A549 (cell line): ENCODE data around the gene TRIM58. TPM values are rescaled to one million over a fixed set of nuclear protein-coding genes. Genes with fewer than 3 reads are reported as not detected.

Experiments
- ATAC-seq, 2 experiments: fragments of 200-7000 bp in 1 of 2; fragments of >200 bp in 1 of 2; cut with Nextera tagmentation in 1 of 2; cut with Tn5 transposase in 1 of 2; 3 replicates each; pipeline versions ENCODE4 v1.8.0 to v1.9.1; 2018 to 2020; ENCODE audit warnings: mild to moderate bottlenecking in 1 of 2, moderate library complexity in 1 of 2
- CTCF ChIA-PET: fragments of 300-600 bp; sonication (Branson Sonifier 250); formaldehyde crosslinking; extraction: SDS; loops from one replicate; lab custom pipeline; 2021; ENCODE audit warnings: antibody characterized with exemption, inconsistent platforms; lab: Yijun Ruan, JAX
- POLR2A ChIA-PET: fragments of 350-600 bp; formaldehyde crosslinking; extraction: SDS; loops from one replicate; lab custom pipeline; 2021; ENCODE audit warnings: antibody characterized with exemption, inconsistent platforms; lab: Yijun Ruan, JAX
- DNase-seq, 2 experiments: peaks; one replicate each; pipeline versions ENCODE4 v3.0.0 to v3.0.0-alpha.2; 2011 to 2016; ENCODE audit warnings: low read depth in 1 of 2, low spot score in 1 of 2
- FAIRE-seq: peaks from 2 replicates; lab custom pipeline; 2011; peaks lifted over from hg19 to GRCh38; lab: Jason Lieb, UNC
- H3K27ac ChIP-seq, 2 experiments: fragments of >200 bp; sonication (Bioruptor Twin); formaldehyde crosslinking; 3 replicates each; pipeline ENCODE4 v1.5.1; 2016 to 2017
- H3K4me1 ChIP-seq: fragments of >200 bp; sonication (Bioruptor Twin); formaldehyde crosslinking; 3 replicates; pipeline ENCODE4 v1.6.1; 2016
- H3K4me2 ChIP-seq: fragments of >200 bp; sonication (Bioruptor Twin); formaldehyde crosslinking; 3 replicates; pipeline ENCODE4 v1.6.1; 2016
- H3K4me3 ChIP-seq: fragments of >200 bp; sonication (Bioruptor Twin); formaldehyde crosslinking; 3 replicates; pipeline ENCODE4 v1.5.1; 2016
- H3K9me3 ChIP-seq: fragments of >200 bp; sonication (Bioruptor Twin); formaldehyde crosslinking; 3 replicates; pipeline ENCODE4 v1.6.1; 2016
- ATOH8 ChIP-seq: fragments of 250-450 bp; sonication (Bioruptor Pico); IDR thresholded peaks from 2 replicates; pipeline ENCODE4 v1.5.0; 2020; ENCODE audit warnings: low read depth, mild to moderate bottlenecking, moderate library complexity
- BCL3 ChIP-seq: fragments of >200 bp; sonication (Bioruptor Twin); formaldehyde crosslinking; IDR thresholded peaks from 3 replicates; pipeline ENCODE4 v1.6.1; 2016
- CBX2 ChIP-seq: fragments of 200-600 bp; sonication (generic); IDR thresholded peaks from 2 replicates; pipeline ENCODE4 v1.6.1; 2016; ENCODE audit warnings: low read depth, mild to moderate bottlenecking, borderline replicate concordance
- CEBPB ChIP-seq, 2 experiments: fragments of >200 bp in 1 of 2; sonication (Bioruptor Twin) in 1 of 2; formaldehyde crosslinking in 1 of 2; IDR thresholded peaks; 2 replicates each; pipeline ENCODE4 v1.6.1; 2012 to 2016
- E2F6 ChIP-seq: IDR thresholded peaks from 2 replicates; pipeline ENCODE4 v1.6.1; 2012; ENCODE audit warnings: low read depth, borderline replicate concordance
- EHF ChIP-seq: fragments of 250-450 bp; sonication (Bioruptor Pico); IDR thresholded peaks from 2 replicates; pipeline ENCODE4 v1.5.0; 2020; ENCODE audit warnings: mild to moderate bottlenecking
- EHMT2 ChIP-seq: fragments of 200-600 bp; sonication (generic); IDR thresholded peaks from 2 replicates; pipeline ENCODE4 v1.6.1; 2016; ENCODE audit warnings: antibody characterized with exemption, low read depth, mild to moderate bottlenecking, moderate library complexity
- FOSL2 ChIP-seq, 2 experiments: fragments of 450-650 bp in 1 of 2; fragments of >200 bp in 1 of 2; sonication (Bioruptor Twin) in 1 of 2; formaldehyde crosslinking; IDR thresholded peaks; 2 replicates each; pipeline versions ENCODE4 v1.5.0 to v1.6.1; 2016 to 2020; ENCODE audit warnings: mild to moderate bottlenecking in 1 of 2, moderate library complexity in 1 of 2
- HES2 ChIP-seq: fragments of >200 bp; sonication (Bioruptor Twin); formaldehyde crosslinking; IDR thresholded peaks from 2 replicates; pipeline ENCODE4 v1.6.1; 2016
- HEYL ChIP-seq: fragments of 250-450 bp; sonication (Bioruptor Pico); IDR thresholded peaks from 2 replicates; pipeline ENCODE4 v1.8.0; 2021; ENCODE audit warnings: mild to moderate bottlenecking, moderate library complexity
- HMGXB4 ChIP-seq: fragments of 250-450 bp; sonication (Bioruptor Pico); IDR thresholded peaks from 2 replicates; pipeline ENCODE4 v1.5.0; 2021; ENCODE audit warnings: mild to moderate bottlenecking, moderate library complexity, borderline replicate concordance
- HOXA7 ChIP-seq: fragments of 250-450 bp; sonication (Bioruptor Pico); IDR thresholded peaks from 2 replicates; pipeline ENCODE4 v1.5.0; 2020; ENCODE audit warnings: mild to moderate bottlenecking, moderate library complexity
- HOXB13 ChIP-seq: fragments of 250-450 bp; sonication (Bioruptor Pico); IDR thresholded peaks from 2 replicates; pipeline ENCODE4 v1.5.0; 2020; ENCODE audit warnings: low read depth, mild to moderate bottlenecking, moderate library complexity
- HOXB5 ChIP-seq: fragments of 250-450 bp; sonication (Bioruptor Pico); IDR thresholded peaks from 2 replicates; pipeline ENCODE4 v1.5.0; 2020; ENCODE audit warnings: mild to moderate bottlenecking, moderate library complexity
- JUNB ChIP-seq: fragments of >200 bp; sonication (Bioruptor Twin); formaldehyde crosslinking; IDR thresholded peaks from 2 replicates; pipeline ENCODE4 v1.6.1; 2016
- KDM1A ChIP-seq: fragments of 200-600 bp; sonication (generic); IDR thresholded peaks from 2 replicates; pipeline ENCODE4 v1.6.1; 2016; ENCODE audit warnings: low read depth, mild to moderate bottlenecking
- KDM5A ChIP-seq: fragments of 200-600 bp; sonication (generic); IDR thresholded peaks from 2 replicates; pipeline ENCODE4 v1.6.1; 2016; ENCODE audit warnings: antibody characterized with exemption, mild to moderate bottlenecking
- MAX ChIP-seq: IDR thresholded peaks from 2 replicates; pipeline ENCODE4 v1.6.1; 2012
- MAZ ChIP-seq: fragments of 150-350 bp; IDR thresholded peaks from 2 replicates; pipeline ENCODE4 v1.6.1; 2014; ENCODE audit warnings: antibody characterized with exemption, low read depth, low read length, borderline replicate concordance
- PHF8 ChIP-seq: fragments of 200-600 bp; sonication (generic); IDR thresholded peaks from 2 replicates; pipeline ENCODE4 v1.6.1; 2016; ENCODE audit warnings: low read depth, mild to moderate bottlenecking, antibody characterized with exemption, moderate library complexity, borderline replicate concordance
- POLR2A ChIP-seq: IDR thresholded peaks from 2 replicates; pipeline ENCODE4 v1.6.1; 2012; ENCODE audit warnings: mild to moderate bottlenecking, low read length
- REST ChIP-seq: fragments of 200-600 bp; sonication (generic); IDR thresholded peaks from 2 replicates; pipeline ENCODE4 v1.6.1; 2016; ENCODE audit warnings: antibody characterized with exemption, mild to moderate bottlenecking, moderate library complexity
- SMC3 ChIP-seq: fragments of >200 bp; sonication (Bioruptor Twin); formaldehyde crosslinking; IDR thresholded peaks from 3 replicates; pipeline ENCODE4 v1.6.1; 2018; ENCODE audit warnings: inconsistent platforms
- SREBF2 ChIP-seq: fragments of 450-650 bp; IDR thresholded peaks from 2 replicates; pipeline ENCODE4 v1.6.1; 2014; ENCODE audit warnings: mild to moderate bottlenecking, moderate library complexity
- USF2 ChIP-seq: fragments of 450-650 bp; IDR thresholded peaks from 2 replicates; pipeline ENCODE4 v1.6.1; 2014; ENCODE audit warnings: antibody characterized with exemption
- WGBS: methylation state at CpG from one replicate; pipeline ENCODE4 v1.1.6; 2017; ENCODE audit errors: missing lambda C conversion rate; 5-methylcytosine and 5-hydroxymethylcytosine counted together
- polyA plus RNA-seq, 4 experiments: library from polyadenylated mRNA; depleted of rRNA in 3 of 4; stranded (reverse); fragments of >200 nt; fragmentation: RNase III in 1 of 4; extraction: RNeasy Plus Mini Kit Qiagen cat#74134 plus additional on column Dnase treatment in 1 of 4; gene quantifications; 2 replicates in 3 of 4; 3 replicates in 1 of 4; pipeline ENCODE4 v1.2.3, GENCODE V29; 2011 to 2017

The TRIM58 gene
- polyA plus RNA-seq, 2 of the 4 experiments (the other 2 are of a cell fraction) = not detected

- FAIRE-seq = no peak
- Histone ChIP-seq H3K9me3 (no peaks in the 10 kb centered on the region), H3K4me1 (no peaks in the 10 kb centered on the region), H3K27ac (no peak within 1 kb of the TSS), H3K4me3 (no peak within 1 kb of the TSS), H3K4me2 (no peak within 1 kb of the TSS)
- 0% methylated on average over 2 of the region's 2 CpGs for WGBS
- ATAC-seq = no peak
- TF ChIP-seq MAZ (no peak), PHF8 (no peak), MAX (no peak), HES2 (no peak), CEBPB (IDR thresholded peaks at IDR 0.05) (no peak), FOSL2 (IDR thresholded peaks at IDR 0.05) (no peak), FOSL2 (CRISPR knock-in tag; IDR thresholded peaks at IDR 0.05) (no peak), EHMT2 (no peak), POLR2A (no peak), HOXA7 (CRISPR knock-in tag) (no peak), USF2 (no peak)
- DNase-seq = no peak
- POLR2A ChIA-PET = no interaction called here
- CTCF ChIA-PET = no interaction called here
These were observed 38.2 kb downstream of the TRIM58 start, which contains the start of gene OR2W3 for GRCh38 chr1:247895163-247895637. OR2W3 (plus strand) TSS chr1:247895587; CDS start chr1:247895587, 0 bp downstream.

GRCh38 chr1:247895976-247896375, 39.0 kb downstream of the TRIM58 start:
- Histone ChIP-seq H3K9me3 (no peaks in the 10 kb centered on the region), H3K4me1 (no peaks in the 10 kb centered on the region), H3K4me2 (no peak overlapping the region), H3K4me3 (no peak overlapping the region), H3K27ac (no peak overlapping the region)
- 43% methylated on average over 13 of the region's 14 CpGs for WGBS
- no peak for FAIRE-seq
- ChIA-PET POLR2A (no interaction called here), CTCF (no interaction called here)
- TF ChIP-seq HOXB13 (CRISPR knock-in tag) (no peak), E2F6 (no peak), BCL3 (no peak), KDM1A (no peak), KDM5A (no peak), SREBF2 (no peak), HOXB5 (no peak), HEYL (CRISPR knock-in tag) (no peak), JUNB (no peak), CBX2 (no peak), SMC3 (no peak)
- no peak for DNase-seq
- no peak for ATAC-seq

- FAIRE-seq (no peak), ATAC-seq (no peak), DNase-seq (no peak)
- no peak overlapping the region for H3K4me2 ChIP-seq
- no peak overlapping the region for H3K4me3 ChIP-seq
- ChIA-PET CTCF (no interaction called here), POLR2A (no interaction called here)
- 7% methylated on average over 6 of the region's 6 CpGs for WGBS
- H3K9me3 ChIP-seq = no peaks in the 10 kb centered on the region
- no peak overlapping the region for H3K27ac ChIP-seq
- H3K4me1 ChIP-seq = no peaks in the 10 kb centered on the region
- TF ChIP-seq KDM1A (no peak), HEYL (CRISPR knock-in tag) (no peak), HMGXB4 (CRISPR knock-in tag) (no peak), REST (no peak), SREBF2 (no peak), EHF (CRISPR knock-in tag) (no peak), ATOH8 (CRISPR knock-in tag) (no peak)
These were observed 47.1 kb downstream of the TRIM58 start for GRCh38 chr1:247904122-247904521.
